HG03159 (cell line): ENCODE measurements around the gene PTPRM.
A peak's percentile ranks its signal among the peaks of the same experiment; 100 is the strongest.

Experiments used
- ATAC-seq: cut with Tn5 transposase; IDR thresholded peaks from one replicate; pipeline ENCODE4 v1.9.1; 2021; ENCODE audit warnings: mild to moderate bottlenecking, moderate library complexity; ENCODE audit not compliant: unreplicated experiment

The PTPRM gene

GRCh38 chr18:7566567-7567473 is at the start of gene PTPRM:
Gene PTPRM, plus strand, starts transcription at chr18:7567316. Its CDS starts 503 bp downstream, at chr18:7567819.
- peak; percentile 92 for ATAC-seq

- no peak for ATAC-seq
Measured at GRCh38 chr18:7517852-7518251, 49.3 kb upstream of the PTPRM start.

- ATAC-seq = no peak
Measured at GRCh38 chr18:7520200-7520785, 46.8 kb upstream of the PTPRM start.

- no peak for ATAC-seq
Measured at GRCh38 chr18:7521226-7521856, 45.8 kb upstream of the PTPRM start.

GRCh38 chr18:7523772-7524171 is 43.3 kb upstream of the PTPRM start:
- no peak for ATAC-seq

GRCh38 chr18:7524786-7525185 is 42.3 kb upstream of the PTPRM start:
- no peak for ATAC-seq

GRCh38 chr18:7532942-7533341 is 34.2 kb upstream of the PTPRM start:
- ATAC-seq = no peak

GRCh38 chr18:7535436-7536205 is 31.5 kb upstream of the PTPRM start:
- ATAC-seq = no peak

- no peak for ATAC-seq
Measured at GRCh38 chr18:7537145-7537544, 30.0 kb upstream of the PTPRM start.

GRCh38 chr18:7541835-7542234 is 25.3 kb upstream of the PTPRM start:
- ATAC-seq = no peak

GRCh38 chr18:7544686-7545085 is 22.4 kb upstream of the PTPRM start:
- ATAC-seq = no peak

- no peak for ATAC-seq
Measured at GRCh38 chr18:7545734-7546133, 21.4 kb upstream of the PTPRM start.

GRCh38 chr18:7548221-7548620 is 18.9 kb upstream of the PTPRM start:
- no peak for ATAC-seq

GRCh38 chr18:7548721-7549120 is 18.4 kb upstream of the PTPRM start:
- ATAC-seq = no peak

- ATAC-seq = no peak
Measured at GRCh38 chr18:7557973-7558372, 9.1 kb upstream of the PTPRM start.

- ATAC-seq = no peak
Measured at GRCh38 chr18:7558769-7559168, 8.3 kb upstream of the PTPRM start.

- no peak for ATAC-seq
Measured at GRCh38 chr18:7559709-7560319, 7.3 kb upstream of the PTPRM start.

- no peak for ATAC-seq
Measured at GRCh38 chr18:7561909-7562460, 5.1 kb upstream of the PTPRM start.

GRCh38 chr18:7562491-7562890 is 4.6 kb upstream of the PTPRM start:
- ATAC-seq = no peak

- ATAC-seq = no peak
Measured at GRCh38 chr18:7565677-7566076, 1.4 kb upstream of the PTPRM start.

GRCh38 chr18:7566244-7566566 is 911 bp upstream of the PTPRM start:
- ATAC-seq = no peak
